Neural progenitor cell (in vitro differentiated cells): ENCODE data around the gene GRK6. TPM values are rescaled to one million over a fixed set of nuclear protein-coding genes. Genes with fewer than 3 reads are reported as not detected.

Experiments used
- DNase-seq: peaks from one replicate; pipeline ENCODE4 v3.0.0-alpha.2; 2016; ENCODE audit warnings: low spot score
- H2AFZ ChIP-seq: fragments of 200-600 bp; sonication (generic); replicated peaks from 2 replicates; pipeline ENCODE4 v1.6.1; 2016; ENCODE audit warnings: antibody characterized with exemption
- H3F3A ChIP-seq: fragments of 200-600 bp; sonication (generic); 2 replicates; pipeline ENCODE4 v1.6.1; 2016; ENCODE audit warnings: antibody characterized with exemption, low read depth
- H3K27ac ChIP-seq: fragments of 200-600 bp; sonication (generic); 2 replicates; pipeline ENCODE4 v1.5.1; 2016; ENCODE audit warnings: mild to moderate bottlenecking
- H3K27me3 ChIP-seq: fragments of 200-600 bp; sonication (generic); 2 replicates; pipeline ENCODE4 v1.6.1; 2016; ENCODE audit warnings: mild to moderate bottlenecking, moderate library complexity
- H3K36me3 ChIP-seq: fragments of 200-600 bp; sonication (generic); 2 replicates; pipeline ENCODE4 v1.5.1; 2016
- H3K4me1 ChIP-seq: fragments of 200-600 bp; sonication (generic); 2 replicates; pipeline ENCODE4 v1.6.1; 2016; ENCODE audit warnings: mixed run types
- H3K4me2 ChIP-seq: fragments of 200-600 bp; sonication (generic); 2 replicates; pipeline ENCODE4 v1.6.1; 2016
- H3K4me3 ChIP-seq: fragments of 200-600 bp; sonication (generic); 2 replicates; pipeline ENCODE4 v1.5.1; 2016
- H3K79me2 ChIP-seq: fragments of 200-600 bp; sonication (generic); 2 replicates; pipeline ENCODE4 v1.6.1; 2016; ENCODE audit warnings: low read depth
- H3K9ac ChIP-seq: fragments of 200-600 bp; sonication (generic); 2 replicates; pipeline ENCODE4 v1.6.1; 2016
- H3K9me3 ChIP-seq: fragments of 200-600 bp; sonication (generic); 2 replicates; pipeline ENCODE4 v1.5.1; 2016; ENCODE audit warnings: low read depth
- H4K20me1 ChIP-seq: fragments of 200-600 bp; sonication (generic); 2 replicates; pipeline ENCODE4 v1.6.1; 2016; ENCODE audit warnings: low read depth
- H3K27ac Mint-ChIP-seq: 3 replicates; pipeline ENCODE4 v1.8.0; 2021; ENCODE audit warnings: mixed read lengths
- H3K27me3 Mint-ChIP-seq: 2 replicates; pipeline ENCODE4 v1.8.0; 2022; ENCODE audit warnings: low read depth, mild to moderate bottlenecking, inconsistent platforms, moderate library complexity, mixed read lengths; ENCODE audit not compliant: insufficient read depth
- H3K36me3 Mint-ChIP-seq: 3 replicates; pipeline ENCODE4 v1.8.0; 2021; ENCODE audit warnings: mixed read lengths
- H3K4me1 Mint-ChIP-seq: 3 replicates; pipeline ENCODE4 v1.8.0; 2021; ENCODE audit warnings: mixed read lengths
- H3K4me3 Mint-ChIP-seq: 3 replicates; pipeline ENCODE4 v1.8.0; 2021; ENCODE audit warnings: mild to moderate bottlenecking, moderate library complexity, mixed read lengths
- H3K9me3 Mint-ChIP-seq: 3 replicates; pipeline ENCODE4 v1.8.0; 2020; ENCODE audit warnings: mixed read lengths
- EZH2 ChIP-seq: fragments of 200-600 bp; sonication (generic); IDR thresholded peaks from 2 replicates; pipeline ENCODE4 v1.6.1; 2017; ENCODE audit warnings: antibody characterized with exemption, mild to moderate bottlenecking, moderate library complexity
- EZH2phosphoT487 ChIP-seq: fragments of 200-600 bp; sonication (generic); IDR thresholded peaks from 2 replicates; pipeline ENCODE4 v1.6.1; 2017; ENCODE audit warnings: antibody characterized with exemption
- total RNA-seq: library from RNA; depleted of rRNA; stranded (reverse); fragments of >200 nt; gene quantifications from 2 replicates; pipeline ENCODE4 v1.2.3, GENCODE V29; 2015; ENCODE audit warnings: low replicate concordance
- TF ChIP-seq, protein P1 (sequence below): fragments of 200-600 bp; sonication (generic); IDR thresholded peaks from 2 replicates; pipeline ENCODE4 v1.5.1; 2017; ENCODE audit warnings: antibody characterized with exemption, mild to moderate bottlenecking

GRK6 gene
- total RNA-seq, 1 donor from 2014 or later, result 24.0 TPM

DNA sequence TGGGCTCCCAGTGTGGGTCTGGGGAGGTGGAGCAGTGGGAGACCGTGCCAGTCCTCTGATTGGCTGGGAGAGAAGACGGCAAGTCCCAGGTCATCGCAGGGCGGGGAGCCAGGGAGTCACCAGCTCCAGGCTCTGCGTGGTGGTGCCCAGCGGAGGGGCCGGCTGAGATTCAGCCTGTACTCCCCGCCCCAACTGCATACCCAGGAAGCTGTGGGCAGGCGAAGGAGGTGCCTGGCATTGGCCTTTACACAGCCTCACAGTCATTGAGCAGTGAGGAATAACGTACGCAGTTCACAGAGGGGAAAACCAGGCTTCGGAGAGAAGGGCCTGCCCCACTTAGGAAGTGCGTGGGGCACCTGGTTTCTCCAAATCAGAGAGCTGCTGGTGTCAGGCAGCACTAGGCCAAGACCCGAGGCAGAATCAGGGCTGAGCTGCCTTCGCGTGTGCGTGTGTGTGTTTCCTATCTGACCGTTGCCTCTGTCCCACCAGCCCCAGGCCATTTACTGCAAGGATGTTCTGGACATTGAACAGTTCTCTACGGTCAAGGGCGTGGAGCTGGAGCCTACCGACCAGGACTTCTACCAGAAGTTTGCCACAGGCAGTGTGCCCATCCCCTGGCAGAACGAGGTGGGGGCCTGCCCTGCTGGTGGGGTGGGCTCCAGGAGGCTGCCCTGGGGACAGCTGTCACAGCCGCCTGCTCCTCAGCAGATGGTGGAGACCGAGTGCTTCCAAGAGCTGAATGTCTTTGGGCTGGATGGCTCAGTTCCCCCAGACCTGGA is 13.9 kb downstream of the GRK6 start:
- Histone ChIP-seq H3K4me2 (no peak overlapping the region), H3K27ac (no peak overlapping the region), H3K4me3 (no peak overlapping the region), H3K27me3 (no peaks in the 10 kb centered on the region), H3F3A (peaks cover 13% of the 10 kb centered on the region), H4K20me1 (no peaks in the 10 kb centered on the region), H3K4me1 (no peaks in the 10 kb centered on the region), H3K9me3 (no peaks in the 10 kb centered on the region), H3K9ac (no peak overlapping the region), H3K36me3 (no peaks in the 10 kb centered on the region), H3K79me2 (no peaks in the 10 kb centered on the region), H2AFZ (no peak overlapping the region)
- Mint-ChIP-seq H3K4me1 (peaks cover 11% of the 10 kb centered on the region), H3K27ac (no peak overlapping the region), H3K27me3 (peaks cover 13% of the 10 kb centered on the region), H3K9me3 (no peaks in the 10 kb centered on the region), H3K4me3 (no peak overlapping the region), H3K36me3 (peaks cover 21% of the 10 kb centered on the region)
- no peak for DNase-seq
- TF ChIP-seq EZH2, result no peak
- TF ChIP-seq, protein P1, sequence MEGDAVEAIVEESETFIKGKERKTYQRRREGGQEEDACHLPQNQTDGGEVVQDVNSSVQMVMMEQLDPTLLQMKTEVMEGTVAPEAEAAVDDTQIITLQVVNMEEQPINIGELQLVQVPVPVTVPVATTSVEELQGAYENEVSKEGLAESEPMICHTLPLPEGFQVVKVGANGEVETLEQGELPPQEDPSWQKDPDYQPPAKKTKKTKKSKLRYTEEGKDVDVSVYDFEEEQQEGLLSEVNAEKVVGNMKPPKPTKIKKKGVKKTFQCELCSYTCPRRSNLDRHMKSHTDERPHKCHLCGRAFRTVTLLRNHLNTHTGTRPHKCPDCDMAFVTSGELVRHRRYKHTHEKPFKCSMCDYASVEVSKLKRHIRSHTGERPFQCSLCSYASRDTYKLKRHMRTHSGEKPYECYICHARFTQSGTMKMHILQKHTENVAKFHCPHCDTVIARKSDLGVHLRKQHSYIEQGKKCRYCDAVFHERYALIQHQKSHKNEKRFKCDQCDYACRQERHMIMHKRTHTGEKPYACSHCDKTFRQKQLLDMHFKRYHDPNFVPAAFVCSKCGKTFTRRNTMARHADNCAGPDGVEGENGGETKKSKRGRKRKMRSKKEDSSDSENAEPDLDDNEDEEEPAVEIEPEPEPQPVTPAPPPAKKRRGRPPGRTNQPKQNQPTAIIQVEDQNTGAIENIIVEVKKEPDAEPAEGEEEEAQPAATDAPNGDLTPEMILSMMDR, result no peak
- TF ChIP-seq EZH2phosphoT487, result no peak

DNA sequence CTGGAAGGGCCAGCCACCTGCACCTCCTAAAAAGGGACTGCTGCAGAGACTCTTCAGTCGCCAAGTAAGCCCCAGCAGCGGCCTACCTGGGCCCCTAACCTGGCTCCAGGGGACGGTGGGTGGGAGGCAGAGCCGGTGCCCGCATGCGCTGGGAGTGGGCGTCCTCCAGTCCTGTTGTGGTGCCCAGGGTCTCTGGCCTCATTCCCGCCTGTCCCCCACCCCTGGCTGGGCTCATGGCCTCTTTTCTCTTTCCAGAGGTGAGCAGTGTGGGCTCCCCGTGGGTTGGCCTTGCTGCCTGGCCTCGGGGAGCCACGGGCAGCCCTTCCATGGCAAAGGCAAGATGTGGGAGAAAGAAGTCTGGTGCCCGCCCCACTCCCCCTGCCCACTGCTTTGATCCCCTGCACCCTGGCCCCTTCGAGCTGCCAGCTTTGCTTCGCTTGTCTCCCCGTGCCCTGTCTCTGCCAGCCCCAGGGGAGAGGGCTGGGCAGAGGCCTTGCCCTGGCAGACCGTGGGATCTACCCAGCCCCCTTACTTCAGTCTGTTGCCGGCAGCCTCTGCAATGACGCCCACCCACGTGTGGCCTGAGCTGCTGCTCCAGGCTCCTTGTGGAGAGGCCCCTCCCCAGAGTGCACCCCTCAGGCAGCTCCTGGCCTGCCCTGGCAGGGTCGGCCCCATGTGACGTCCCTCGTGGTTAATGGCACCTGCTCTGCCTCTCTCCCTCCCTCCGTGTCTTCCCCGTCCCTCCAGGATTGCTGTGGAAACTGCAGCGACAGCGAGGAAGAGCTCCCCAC is 14.7 kb downstream of the GRK6 start:
- no peak overlapping the region for H3K27ac ChIP-seq
- DNase-seq, result no peak
- Mint-ChIP-seq H3K36me3 (peaks cover 21% of the 10 kb centered on the region), H3K4me3 (peak overlapping the region; percentile 21), H3K27ac (no peak overlapping the region), H3K4me1 (peaks cover 18% of the 10 kb centered on the region), H3K27me3 (peaks cover 15% of the 10 kb centered on the region), H3K9me3 (no peaks in the 10 kb centered on the region)
- H3K4me2 ChIP-seq, result no peak overlapping the region
- TF ChIP-seq EZH2, result no peak
- TF ChIP-seq, protein P1, result no peak
- no peak for TF ChIP-seq EZH2phosphoT487
- H3K4me1 ChIP-seq, result peaks cover 6% of the 10 kb centered on the region
- no peaks in the 10 kb centered on the region for H3K79me2 ChIP-seq
- H3K4me3 ChIP-seq, result no peak overlapping the region
- no peaks in the 10 kb centered on the region for H3K9me3 ChIP-seq
- H3F3A ChIP-seq, result peaks cover 14% of the 10 kb centered on the region
- H3K36me3 ChIP-seq, result no peaks in the 10 kb centered on the region
- no peak overlapping the region for H3K9ac ChIP-seq
- H3K27me3 ChIP-seq, result no peaks in the 10 kb centered on the region
- no peaks in the 10 kb centered on the region for H4K20me1 ChIP-seq
- no peak overlapping the region for H2AFZ ChIP-seq

DNA sequence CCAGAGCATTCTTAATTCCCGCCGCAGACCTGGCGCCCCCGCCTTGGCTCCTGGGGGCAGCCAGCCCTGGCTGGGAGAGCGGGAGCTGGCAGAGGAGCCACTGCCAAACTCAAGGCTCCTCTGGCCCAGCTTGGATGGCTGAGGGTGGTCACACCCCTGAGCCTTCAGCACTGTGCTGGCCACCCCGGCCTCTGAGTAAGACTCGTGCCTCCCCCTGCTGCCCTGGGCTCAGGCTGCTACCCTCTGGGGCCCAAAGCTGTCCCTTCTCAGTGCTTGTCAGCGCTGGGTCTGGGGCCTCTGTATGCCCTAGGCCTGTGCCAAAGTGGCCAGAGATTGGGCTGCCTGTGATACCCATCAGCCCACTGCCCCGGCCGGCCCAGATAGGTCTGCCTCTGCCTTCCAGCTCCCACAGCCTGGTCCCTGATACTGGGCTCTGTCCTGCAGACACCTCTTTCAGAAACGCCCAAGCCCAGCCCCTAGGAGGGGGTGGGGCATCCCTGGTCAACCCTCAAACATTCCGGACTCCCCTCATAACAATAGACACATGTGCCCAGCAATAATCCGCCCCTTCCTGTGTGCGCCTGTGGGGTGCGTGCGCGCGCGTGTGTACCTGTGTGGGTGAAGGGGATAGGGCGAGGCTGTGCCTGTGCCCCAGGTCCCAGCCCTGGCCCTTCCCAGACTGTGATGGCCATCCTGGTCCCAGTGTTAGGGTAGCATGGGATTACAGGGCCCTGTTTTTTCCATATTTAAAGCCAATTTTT is 15.8 kb downstream of the GRK6 start:
- no peak overlapping the region for H3K27ac ChIP-seq
- H3K9me3 Mint-ChIP-seq, result no peaks in the 10 kb centered on the region
- no peak overlapping the region for H2AFZ ChIP-seq
- TF ChIP-seq EZH2phosphoT487 (no peak), EZH2 (no peak)
- TF ChIP-seq, protein P1, result no peak
- no peaks in the 10 kb centered on the region for H3K27me3 ChIP-seq
- no peaks in the 10 kb centered on the region for H3K36me3 ChIP-seq
- peaks cover 16% of the 10 kb centered on the region for H3K36me3 Mint-ChIP-seq
- peaks cover 8% of the 10 kb centered on the region for H3K4me1 ChIP-seq
- peaks cover 18% of the 10 kb centered on the region for H3K4me1 Mint-ChIP-seq
- no peaks in the 10 kb centered on the region for H4K20me1 ChIP-seq
- H3K9ac ChIP-seq, result no peak overlapping the region
- no peak overlapping the region for H3K4me3 ChIP-seq
- no peak overlapping the region for H3K4me2 ChIP-seq
- H3F3A ChIP-seq, result peaks cover 20% of the 10 kb centered on the region
- peak overlapping the region; percentile 64 for H3K4me3 Mint-ChIP-seq
- no peaks in the 10 kb centered on the region for H3K9me3 ChIP-seq
- peaks cover 14% of the 10 kb centered on the region for H3K27me3 Mint-ChIP-seq
- DNase-seq, result no peak
- H3K27ac Mint-ChIP-seq, result peak overlapping the region; percentile 76
- no peaks in the 10 kb centered on the region for H3K79me2 ChIP-seq
